Anterior cingulate cortex (tissue), 58 donors: ENCODE results near the gene EEF1AKMT1.
"Not testable (repeated sequence)": the region's sequence is repeated elsewhere in the genome, so short reads cannot be mapped to it uniquely, and the experiment has no call there.

Experiments
- DNase-seq, 58 donors: peaks; one replicate each; lab custom pipeline; 2025; lab: John Stamatoyannopoulos, UW

The EEF1AKMT1 gene

DNA sequence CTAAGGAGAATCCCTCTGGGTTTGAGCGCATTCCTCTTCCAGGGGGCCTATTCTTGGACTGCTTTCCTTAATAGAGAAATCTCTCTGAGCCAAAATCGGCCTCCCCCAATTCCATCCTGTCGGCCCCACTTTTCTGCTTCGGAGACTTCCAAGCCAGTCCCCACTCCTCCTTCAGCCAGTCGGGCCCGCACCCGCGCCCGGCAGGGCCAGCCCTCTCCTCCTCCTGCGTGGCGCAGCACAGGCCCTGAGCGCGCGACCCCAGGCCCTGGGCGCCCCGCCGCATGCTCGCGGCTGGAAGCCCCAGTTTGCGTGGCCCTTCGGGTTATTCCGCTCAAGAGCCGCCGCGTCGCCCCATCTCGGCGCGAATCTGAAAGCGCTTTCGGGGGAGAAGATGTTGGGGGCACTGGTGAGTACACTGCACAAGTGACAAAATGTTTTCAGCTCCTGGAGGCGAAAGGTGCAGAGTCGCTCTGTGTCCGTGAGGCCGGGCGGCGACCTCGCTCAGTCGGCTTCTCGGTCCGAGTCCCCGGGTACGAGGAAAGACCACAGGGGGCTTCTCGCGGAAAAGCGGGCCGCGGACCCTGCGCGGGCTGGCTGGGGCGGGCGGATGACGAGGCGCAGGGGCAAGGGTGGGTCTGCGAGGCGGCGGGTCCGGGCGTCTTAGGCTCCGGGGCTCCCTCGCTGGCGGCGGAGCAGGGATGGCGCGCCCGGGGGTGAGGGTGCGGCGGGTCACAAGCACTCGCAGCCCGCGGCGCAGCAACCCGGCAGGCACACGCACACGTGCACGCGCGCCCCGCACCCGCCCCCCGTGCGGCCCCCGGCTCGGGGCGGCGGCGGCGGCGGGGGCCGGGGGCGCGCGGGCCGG lies 70.6 kb downstream of the EEF1AKMT1 start, which contains the start of gene IL17D:
TSS of gene IL17D (plus strand) at position 785 of the 865 bp plus-strand sequence. CDS start 303 bp downstream, outside the sequence.
- DNase-seq, result peak in 23 of 58 donors; percentile 18 to 67 (median 47)

DNA sequence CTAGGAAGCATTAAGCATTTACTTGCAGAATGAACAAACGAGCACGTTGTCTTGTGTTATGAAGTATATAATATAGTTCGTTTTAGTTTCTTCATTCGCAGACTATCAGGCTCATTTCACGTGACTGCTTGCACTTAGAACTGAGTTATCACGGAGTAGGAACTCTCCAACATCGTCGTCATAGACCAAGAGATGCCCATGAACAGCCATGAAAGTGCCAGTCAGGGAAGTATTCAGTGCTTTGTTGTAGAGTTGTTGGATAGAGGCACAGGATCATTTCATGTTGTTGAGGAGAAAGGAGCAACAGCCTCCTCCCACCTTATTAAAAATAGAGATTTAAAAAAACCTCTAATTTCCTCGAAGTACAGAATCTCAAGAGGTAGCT lies 71.2 kb downstream of the EEF1AKMT1 start:
- peak in 1 of 58 donors; percentile 29 for DNase-seq

DNA sequence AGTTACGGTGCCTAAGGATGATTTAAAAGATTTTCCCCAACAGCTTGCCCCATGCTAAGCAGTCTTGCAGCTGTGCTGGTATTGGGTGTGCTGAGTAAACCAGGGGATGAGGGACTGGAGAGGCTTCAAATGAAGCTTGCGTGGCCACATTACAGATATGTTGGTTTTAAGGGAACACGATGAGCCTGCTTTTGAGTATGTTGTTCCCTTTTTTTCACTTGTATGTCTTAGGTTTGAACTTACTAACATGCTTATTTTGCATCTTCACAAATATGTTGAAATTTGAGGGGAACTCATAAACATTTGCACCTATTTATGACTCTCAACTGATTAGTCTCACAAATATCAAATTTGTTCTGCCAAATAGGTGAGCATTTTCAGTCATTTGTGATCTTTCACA lies 72.3 kb downstream of the EEF1AKMT1 start:
- no peak for DNase-seq

DNA sequence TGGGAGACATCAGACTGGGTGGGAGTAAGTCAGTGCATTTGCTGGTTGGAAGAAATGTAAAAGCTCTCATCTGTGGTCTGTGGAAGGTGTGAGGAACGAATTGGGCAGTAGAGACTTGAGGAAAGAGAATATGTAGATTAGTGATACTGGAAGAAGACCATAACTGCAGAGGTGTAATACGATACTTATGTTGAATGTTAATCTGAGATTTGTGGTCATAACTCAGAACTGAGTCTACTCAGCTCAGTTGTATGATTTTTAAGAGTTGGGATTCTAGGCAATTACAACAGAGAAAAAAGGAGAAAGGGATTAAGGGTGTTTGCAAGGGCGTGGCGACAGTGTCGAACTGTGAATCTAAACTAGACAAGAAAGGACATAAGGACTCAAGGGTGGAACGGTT lies 73.5 kb downstream of the EEF1AKMT1 start:
- no peak for DNase-seq

DNA sequence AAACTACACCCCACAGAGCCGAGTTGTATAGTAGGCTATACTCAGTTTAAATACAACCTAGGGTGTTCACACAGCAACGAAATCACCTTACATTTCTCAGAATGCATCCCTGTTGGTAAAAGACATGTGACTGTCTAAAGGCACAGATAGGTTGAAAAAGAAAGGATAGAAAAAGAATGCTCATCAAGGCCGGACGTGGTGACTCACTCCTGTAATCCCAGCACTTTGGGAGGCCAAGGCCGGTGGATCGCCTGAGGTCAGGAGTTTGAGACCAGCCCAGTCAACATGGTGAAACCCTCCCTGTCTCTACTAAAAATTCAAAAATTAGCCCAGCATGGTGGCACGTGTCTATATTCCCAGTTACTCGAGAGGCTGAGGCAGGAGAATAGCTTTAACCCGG lies 74.0 kb downstream of the EEF1AKMT1 start:
- no peak for DNase-seq

DNA sequence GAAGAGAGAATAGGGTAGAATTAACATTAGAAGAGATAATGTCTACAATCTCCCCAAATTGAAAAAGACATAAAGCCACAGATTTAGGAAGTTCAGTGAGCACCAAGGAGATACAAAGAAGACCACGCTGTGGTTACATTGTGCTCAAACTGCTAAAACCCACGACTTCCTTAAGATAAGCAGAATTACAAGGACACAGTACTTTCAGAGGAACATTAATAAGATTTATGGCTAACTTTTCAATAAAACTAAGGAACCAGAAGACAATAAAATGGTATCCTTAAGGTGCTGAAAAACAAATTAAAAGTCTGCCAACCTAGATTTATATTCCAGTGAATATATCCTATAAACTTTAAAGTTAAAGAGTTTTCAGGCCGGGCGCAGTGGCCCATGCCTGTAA lies 77.7 kb downstream of the EEF1AKMT1 start:
- no peak for DNase-seq

DNA sequence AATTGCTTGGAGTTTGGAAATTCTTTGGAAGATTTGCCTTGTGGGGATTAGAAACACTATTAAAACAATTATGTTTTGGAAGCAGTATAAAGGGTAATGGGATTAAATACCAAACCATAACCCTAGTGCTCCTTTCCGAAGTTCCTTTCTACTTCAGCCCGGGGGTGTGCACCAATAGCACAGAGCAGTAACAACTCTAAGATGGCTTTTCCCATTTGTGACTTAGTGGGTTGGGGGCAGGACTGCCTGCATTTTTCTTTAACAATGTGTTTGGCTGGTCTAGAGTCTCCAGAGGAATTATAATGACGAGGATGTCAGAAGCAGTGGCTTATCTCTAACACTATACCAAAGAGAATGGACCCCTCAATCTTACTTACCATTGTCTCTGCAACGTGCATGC lies 82.1 kb downstream of the EEF1AKMT1 start:
- no peak for DNase-seq

DNA sequence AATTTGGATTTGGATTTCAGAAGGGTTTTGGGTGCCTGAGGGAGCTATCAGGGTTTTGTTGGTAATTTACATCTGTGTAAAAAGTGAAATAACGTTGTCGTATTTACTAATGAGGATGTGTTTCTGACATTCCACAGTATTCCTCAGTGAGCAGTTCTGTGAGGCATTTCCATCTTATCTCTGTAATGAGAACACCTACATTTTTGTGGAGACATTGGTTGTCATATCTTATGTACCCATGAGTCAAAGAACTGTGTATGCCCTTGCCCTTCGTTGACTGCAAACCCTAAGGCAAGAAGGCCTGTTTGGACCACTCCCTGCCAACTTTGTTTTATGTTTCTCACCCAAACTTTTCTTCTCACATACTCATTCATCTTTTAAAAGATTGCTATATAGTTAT lies 84.5 kb downstream of the EEF1AKMT1 start:
- no peak for DNase-seq

DNA sequence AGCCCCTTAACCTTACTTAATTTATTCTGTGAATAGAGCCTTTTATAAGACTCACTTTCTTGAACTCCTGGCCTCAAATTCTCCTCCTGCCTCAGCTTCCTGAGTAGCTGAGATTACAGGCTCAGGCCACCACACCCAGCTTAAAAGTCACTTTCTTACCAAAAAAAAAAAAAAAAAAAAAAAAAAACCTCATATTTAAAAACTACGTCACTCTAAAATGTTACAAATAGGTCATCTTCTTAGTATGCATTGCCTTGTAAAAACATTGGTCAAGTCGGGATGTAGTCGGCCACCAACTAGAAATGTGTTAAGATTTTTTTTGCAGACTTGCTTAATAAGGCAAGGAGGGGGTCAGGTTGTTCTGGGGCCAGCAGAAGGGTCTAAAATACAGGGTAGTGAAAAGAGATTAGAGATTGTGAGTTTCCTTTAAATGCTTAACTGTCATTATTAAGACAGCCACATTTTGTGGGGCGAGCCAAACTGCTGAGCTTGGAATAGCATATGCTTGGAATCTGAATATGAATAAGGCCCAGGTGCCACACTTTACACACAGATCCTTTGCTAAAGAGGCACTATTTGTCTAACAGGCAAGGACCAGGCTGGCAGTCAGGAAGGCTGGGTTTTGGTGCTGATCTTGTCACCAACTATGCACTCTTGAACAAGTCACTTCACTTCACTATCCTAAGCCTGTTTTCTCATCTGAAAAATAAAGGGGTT lies 86.7 kb downstream of the EEF1AKMT1 start:
- no peak for DNase-seq

DNA sequence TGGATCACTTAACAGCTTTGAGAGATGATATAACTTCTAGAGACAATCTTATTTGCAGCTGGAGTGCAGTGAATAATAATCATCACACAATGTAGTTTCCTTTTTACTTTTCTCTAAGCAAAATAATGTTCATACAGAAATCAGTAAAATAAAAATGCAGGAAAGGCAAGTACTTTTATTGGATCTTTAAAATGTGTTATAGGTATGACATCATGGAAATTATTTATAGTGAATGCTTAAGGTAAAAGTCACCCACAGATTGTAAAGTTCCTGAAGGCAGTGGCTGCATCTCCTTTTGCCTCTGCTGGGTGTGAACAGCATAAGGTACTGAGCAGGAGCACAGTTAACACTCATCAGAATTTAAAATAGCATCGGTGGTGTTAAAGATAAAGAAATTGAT lies 87.6 kb downstream of the EEF1AKMT1 start:
- no peak for DNase-seq

DNA sequence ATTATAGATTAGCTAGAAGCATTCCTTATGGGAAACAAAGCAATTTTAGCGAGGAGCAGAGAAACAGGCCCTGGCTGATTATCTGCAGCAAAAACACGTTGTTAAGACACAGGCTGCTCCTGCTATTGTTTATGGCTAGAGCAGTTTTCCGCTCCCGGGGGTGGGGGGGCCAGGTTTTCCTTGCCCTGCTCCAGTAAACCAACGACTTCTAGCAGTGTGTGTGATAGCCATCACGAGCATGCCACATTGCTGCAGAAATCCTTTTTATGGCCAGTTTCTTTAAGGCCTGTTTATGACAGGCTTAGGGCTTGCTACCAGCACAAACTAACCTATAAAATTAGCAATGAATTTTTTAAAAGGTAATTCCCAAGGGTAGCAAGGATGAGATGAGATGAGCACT lies 88.7 kb downstream of the EEF1AKMT1 start:
- DNase-seq, result no peak

DNA sequence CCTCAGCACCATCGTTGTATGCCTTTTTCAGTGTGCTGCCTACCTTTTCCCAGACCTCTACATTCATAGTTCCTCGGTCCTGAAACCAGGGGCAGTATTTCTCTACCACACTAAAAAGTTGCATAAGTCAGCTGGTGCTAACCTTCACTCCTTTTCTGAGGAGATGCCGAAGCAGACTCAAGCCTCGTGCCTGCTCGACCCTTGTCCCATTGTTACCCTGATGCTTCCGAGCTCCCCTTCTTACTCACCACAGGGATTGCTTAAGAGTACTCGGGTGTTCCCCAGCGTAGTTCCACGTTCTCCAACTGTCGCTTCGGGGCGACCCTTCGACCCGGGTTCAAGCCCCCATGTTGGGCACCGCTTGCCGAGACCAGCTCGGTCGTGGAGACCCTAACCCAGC lies 89.2 kb downstream of the EEF1AKMT1 start:
- no peak for DNase-seq

DNA sequence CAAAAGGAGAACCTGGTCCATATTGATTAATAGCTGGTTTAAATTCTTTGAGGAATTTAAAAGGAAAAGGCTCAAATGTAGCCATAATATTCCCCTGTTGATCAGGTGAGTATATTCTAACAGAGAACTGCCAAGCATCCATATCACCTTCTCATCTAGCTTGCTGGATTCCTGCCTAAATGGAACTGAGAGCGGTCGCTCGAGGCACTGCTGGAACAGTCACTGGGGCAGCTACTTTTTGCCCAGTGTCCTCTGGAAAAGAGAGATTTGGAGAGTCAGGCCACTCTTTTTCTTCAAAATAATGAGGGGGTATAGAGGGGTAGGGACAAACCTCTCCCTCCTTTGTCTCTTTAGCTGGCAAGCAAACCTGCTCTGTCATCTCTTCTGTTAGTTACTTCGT lies 89.7 kb downstream of the EEF1AKMT1 start:
- DNase-seq, result no peak

DNA sequence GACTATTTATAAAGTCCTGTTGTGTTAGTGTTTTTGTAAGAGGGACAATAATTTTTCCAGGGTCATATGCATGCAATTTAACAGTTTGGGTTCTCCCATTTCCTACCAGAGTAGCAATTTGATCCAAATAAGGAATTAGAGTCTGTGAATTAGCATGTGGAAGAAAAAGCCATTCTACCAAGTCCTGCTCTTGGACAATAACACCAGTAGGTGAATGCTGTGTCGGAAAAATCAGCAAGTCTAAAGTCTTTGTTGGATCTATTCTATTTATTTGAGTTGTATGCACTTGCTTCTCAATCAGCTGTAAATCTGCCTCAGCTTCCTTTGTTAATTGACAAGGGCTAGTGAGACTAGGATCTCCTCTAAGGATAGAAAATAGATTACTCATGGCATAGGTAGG lies 91.7 kb downstream of the EEF1AKMT1 start:
- DNase-seq, result no peak

DNA sequence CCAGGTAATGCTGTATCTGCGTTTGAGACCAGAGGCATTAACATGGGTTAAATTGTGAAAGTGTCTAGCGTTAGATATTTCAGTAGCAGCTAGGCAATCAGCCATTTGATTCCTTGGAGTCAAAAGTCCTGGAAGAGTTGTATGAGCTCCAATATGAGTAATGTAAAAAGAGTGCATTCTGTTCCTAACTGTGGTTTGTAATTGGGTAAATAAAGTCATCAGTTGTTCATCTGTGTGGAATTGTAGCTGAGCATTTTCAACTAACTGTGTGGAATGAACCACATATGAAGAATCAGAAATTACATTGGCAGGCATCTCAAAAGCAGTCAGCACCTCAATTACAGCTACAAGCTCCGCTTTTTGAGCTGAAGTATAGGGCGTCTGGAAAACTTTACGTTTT lies 92.3 kb downstream of the EEF1AKMT1 start:
- not testable (repeated sequence) for DNase-seq

DNA sequence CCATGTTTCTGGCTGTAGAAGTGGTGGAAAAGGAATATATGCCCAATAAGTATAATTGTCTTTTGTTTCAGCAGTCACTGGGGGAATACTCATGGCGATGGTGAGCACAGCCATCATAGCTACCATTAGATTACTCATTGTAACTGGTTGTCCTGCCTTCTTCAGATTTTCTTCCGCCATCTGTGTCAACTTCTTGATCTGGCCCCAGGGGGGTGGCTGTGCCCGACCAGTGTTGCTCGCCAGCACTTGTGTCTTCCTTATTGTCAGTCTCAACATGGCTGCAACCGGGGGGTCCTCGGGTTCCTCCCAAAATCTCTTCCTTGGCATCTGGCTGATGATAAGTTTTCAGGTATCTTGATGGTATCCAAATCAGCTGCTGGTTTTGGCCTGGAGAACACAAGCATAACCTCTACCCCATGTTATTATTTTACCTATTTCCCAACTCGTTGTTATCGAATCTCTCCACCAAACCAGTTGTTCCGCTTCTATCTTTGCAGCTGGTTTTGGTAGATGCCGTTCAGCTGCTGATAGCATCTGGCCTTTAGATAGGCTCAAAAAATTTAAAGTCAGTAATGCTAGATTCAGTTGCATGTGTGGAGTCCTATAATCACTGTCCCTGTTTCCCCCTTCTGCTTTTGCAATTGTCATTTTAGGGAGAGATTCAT lies 93.2 kb downstream of the EEF1AKMT1 start:
- DNase-seq, result no peak

DNA sequence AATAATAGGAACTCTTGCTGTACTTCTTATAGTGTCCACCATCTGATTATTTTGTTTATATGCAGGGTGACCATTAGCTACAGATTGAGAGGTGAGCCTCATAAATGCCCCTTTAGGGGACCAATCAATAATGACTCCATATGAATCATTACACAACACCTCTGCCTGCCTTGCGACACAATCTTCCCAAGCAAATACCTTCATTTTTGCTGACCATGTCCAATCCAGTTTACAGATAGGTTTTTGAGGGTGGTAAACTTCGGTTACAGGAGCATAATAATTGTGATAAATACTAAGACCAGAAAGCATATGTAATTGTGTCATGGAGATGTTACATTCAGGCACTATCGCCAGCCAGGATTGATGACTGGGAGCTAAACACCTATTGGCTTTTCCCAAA lies 93.9 kb downstream of the EEF1AKMT1 start:
- no peak for DNase-seq
